HG03135 (cell line): ENCODE measurements around the gene DPP8.
"Not testable (repeated sequence)": the region's sequence is repeated elsewhere in the genome, so short reads cannot be mapped to it uniquely, and the experiment has no call there.

Experiments used
- ATAC-seq: cut with Tn5 transposase; IDR thresholded peaks from one replicate; pipeline ENCODE4 v1.9.1; 2021; ENCODE audit warnings: mild to moderate bottlenecking, moderate library complexity; ENCODE audit not compliant: unreplicated experiment

The DPP8 gene

GRCh38 chr15:65405791-65406423 is 111.6 kb downstream of the DPP8 start:
- no peak for ATAC-seq

GRCh38 chr15:65404186-65404872 is 113.2 kb downstream of the DPP8 start:
- no peak for ATAC-seq

DNA sequence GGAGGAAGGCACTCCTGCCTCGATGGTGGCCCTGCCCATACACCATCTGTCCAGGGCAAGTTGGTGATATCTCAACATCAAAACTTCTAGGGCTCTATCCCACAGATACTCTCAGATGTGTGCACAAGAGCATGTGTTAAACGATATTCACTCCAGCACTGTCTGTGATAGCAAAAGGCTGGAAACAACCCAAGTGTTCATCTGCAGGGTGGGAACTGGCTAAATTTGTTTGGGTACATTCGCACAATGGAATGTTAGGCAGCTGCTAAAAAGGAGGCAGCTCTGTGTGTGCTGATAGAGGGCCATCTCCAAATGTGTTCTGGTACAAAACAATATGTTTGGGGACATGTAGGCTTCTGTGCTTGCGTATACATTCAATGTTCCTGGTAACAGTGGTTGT is 114.5 kb downstream of the DPP8 start:
- ATAC-seq: no peak

GRCh38 chr15:65401611-65402240 is 115.8 kb downstream of the DPP8 start:
- no peak for ATAC-seq

- ATAC-seq: no peak
Measured at GRCh38 chr15:65400760-65401610, 116.5 kb downstream of the DPP8 start.

- ATAC-seq: no peak
Measured at GRCh38 chr15:65399997-65400396, 117.5 kb downstream of the DPP8 start.

GRCh38 chr15:65399001-65399706 is 118.3 kb downstream of the DPP8 start:
- no peak for ATAC-seq

DNA sequence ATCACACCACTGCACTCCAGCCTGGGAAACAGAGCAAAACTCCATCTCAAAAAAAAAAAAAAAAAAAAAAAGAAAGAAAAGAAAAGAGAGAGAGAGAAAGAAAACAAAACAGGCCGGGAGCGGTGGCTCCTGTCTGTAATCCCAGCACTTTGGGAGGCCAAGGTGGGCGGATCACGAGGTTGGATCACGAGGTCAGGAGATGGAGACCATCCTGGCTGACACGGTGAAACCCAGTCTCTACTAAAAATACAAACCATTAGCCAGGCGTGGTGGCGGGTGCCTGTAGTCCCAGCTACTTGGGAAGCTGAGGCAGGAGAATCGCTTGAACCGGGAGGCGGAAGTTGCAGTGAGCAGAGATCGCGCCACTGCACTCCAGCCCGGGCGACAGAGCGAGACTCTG is 119.0 kb downstream of the DPP8 start:
- not testable (repeated sequence) for ATAC-seq

- no peak for ATAC-seq
Measured at GRCh38 chr15:65396965-65397317, 120.5 kb downstream of the DPP8 start.

DNA sequence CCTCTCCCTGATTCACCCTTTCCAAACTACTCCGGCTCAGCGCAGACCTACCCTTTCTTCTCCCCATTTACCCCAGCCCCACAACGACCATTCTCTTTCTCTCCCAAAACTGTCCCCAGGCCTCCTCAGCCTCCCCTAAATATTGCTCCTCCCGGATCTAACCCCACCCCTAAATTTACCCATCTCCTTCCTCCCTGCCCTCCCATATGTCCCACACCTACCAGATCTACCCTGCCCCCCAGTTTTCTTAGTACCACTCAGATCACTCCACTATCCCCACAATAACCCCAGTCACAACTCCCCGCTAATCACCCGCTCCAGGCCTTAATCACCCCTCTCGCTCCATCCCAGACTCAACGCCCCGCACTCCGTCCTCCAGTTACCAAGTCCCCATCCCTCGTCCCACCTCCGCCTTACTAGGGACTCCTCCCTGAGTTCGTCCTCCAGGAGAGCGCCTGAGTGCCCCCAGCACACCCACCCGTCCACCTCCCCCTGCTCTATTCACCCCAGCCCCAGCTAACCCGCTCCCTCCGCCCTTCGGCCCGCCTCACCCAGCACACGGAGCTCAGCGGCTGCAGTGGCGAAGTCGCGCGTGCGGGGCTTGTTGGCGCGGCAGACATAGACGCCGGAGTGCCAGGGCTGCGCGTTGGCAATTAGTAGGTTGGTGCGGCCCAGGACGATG is 121.1 kb downstream of the DPP8 start:
- ATAC-seq: no peak

- no peak for ATAC-seq
Measured at GRCh38 chr15:65395567-65396202, 121.8 kb downstream of the DPP8 start.

- ATAC-seq: no peak
Measured at GRCh38 chr15:65394936-65395335, 122.6 kb downstream of the DPP8 start.

- ATAC-seq: no peak
Measured at GRCh38 chr15:65394280-65394789, 123.2 kb downstream of the DPP8 start.

DNA sequence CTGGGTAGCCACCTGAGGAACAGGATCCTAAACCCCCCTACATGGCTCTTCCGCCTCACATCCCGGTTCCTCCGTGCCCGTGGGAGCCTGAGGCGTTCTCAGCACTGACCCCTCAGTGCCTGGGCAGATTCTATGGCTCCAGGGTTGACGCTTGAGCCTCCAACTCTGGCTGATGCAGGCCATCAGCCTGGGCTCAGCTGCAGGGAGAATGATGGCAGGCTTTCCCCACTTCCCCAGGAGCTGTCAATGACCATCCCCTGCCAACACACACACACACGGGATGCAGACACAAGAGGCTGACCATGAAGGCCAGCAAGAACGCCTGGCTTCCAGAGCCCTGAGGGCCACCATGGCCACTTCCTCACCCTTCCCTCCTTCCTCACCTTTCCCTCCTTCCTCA is 123.9 kb downstream of the DPP8 start:
- no peak for ATAC-seq

GRCh38 chr15:65393091-65393490 is 124.4 kb downstream of the DPP8 start:
- no peak for ATAC-seq
